H1 (cell line): Measurements from ENCODE around the gene AGAP1. TPM values are rescaled to one million over a fixed set of nuclear protein-coding genes. Genes with fewer than 3 reads are reported as not detected.

ENCODE experiments used
- CTCF ChIA-PET: fragments of 300-600 bp; sonication (Branson Sonifier 250); formaldehyde crosslinking; loops from one replicate; lab custom pipeline; 2021; ENCODE audit not compliant: partially characterized antibody; lab: Charles Lee
- POLR2A ChIA-PET: fragments of 300-600 bp; sonication (Branson Sonifier 250); formaldehyde crosslinking; loops from one replicate; lab custom pipeline; 2021; ENCODE audit warnings: inconsistent platforms; ENCODE audit not compliant: partially characterized antibody; lab: Charles Lee
- DNase-seq, 2 experiments: peaks; one replicate each; pipeline versions ENCODE4 v3.0.0 to v3.0.0-alpha.2; 2010 to 2022; ENCODE audit warnings: low spot score in 2 of 2, low read depth in 1 of 2, mixed read lengths in 1 of 2
- FAIRE-seq: peaks from 2 replicates; lab custom pipeline; 2011; peaks lifted over from hg19 to GRCh38; lab: Jason Lieb, UNC
- H2AFZ ChIP-seq: 2 replicates; pipeline ENCODE4 v1.8.1; 2012; ENCODE audit warnings: low read length, inconsistent platforms
- H2AK5ac ChIP-seq: 2 replicates; pipeline ENCODE4 v1.6.1; 2013; ENCODE audit warnings: low read depth, low read length
- H2BK120ac ChIP-seq: replicated peaks from 2 replicates; pipeline ENCODE3; 2013; ENCODE audit warnings: low read depth, low read length, inconsistent platforms
- H2BK12ac ChIP-seq: 2 replicates; pipeline ENCODE4 v1.6.1; 2013; ENCODE audit warnings: low read depth, low read length
- H2BK15ac ChIP-seq: 2 replicates; pipeline ENCODE4 v1.6.1; 2013; ENCODE audit warnings: low read length
- H2BK20ac ChIP-seq: 2 replicates; pipeline ENCODE4 v1.6.1; 2013; ENCODE audit warnings: low read length
- H2BK5ac ChIP-seq: 2 replicates; pipeline ENCODE4 v1.6.1; 2013; ENCODE audit warnings: low read depth, low read length
- H3K14ac ChIP-seq: 2 replicates; pipeline ENCODE4 v1.6.1; 2013; ENCODE audit warnings: inconsistent platforms; ENCODE audit not compliant: insufficient read length
- H3K18ac ChIP-seq: 2 replicates; pipeline ENCODE4 v1.6.1; 2013; ENCODE audit warnings: low read length; ENCODE audit errors: extremely low read depth
- H3K23ac ChIP-seq: 2 replicates; pipeline ENCODE4 v1.6.1; 2013; ENCODE audit warnings: inconsistent platforms; ENCODE audit not compliant: insufficient read length
- H3K23me2 ChIP-seq: 2 replicates; pipeline ENCODE4 v1.6.1; 2013; ENCODE audit warnings: low read depth, low read length
- H3K27ac ChIP-seq: 2 replicates; pipeline ENCODE4 v1.6.1; 2011; ENCODE audit warnings: low read depth, low read length, inconsistent platforms
- H3K27me3 ChIP-seq, 4 experiments: replicated peaks in 1 of 4; 1 replicate in 1 of 4; 2 replicates in 3 of 4; pipeline versions ENCODE4 v1.6.1 to v1.8.1; 2011 to 2013; ENCODE audit warnings: low read length in 3 of 4, mild to moderate bottlenecking in 3 of 4, inconsistent platforms in 2 of 4, mixed read lengths in 2 of 4, moderate library complexity in 1 of 4; ENCODE audit not compliant: control insufficient read depth in 3 of 4, insufficient read depth in 3 of 4; ENCODE audit errors: extremely low read depth in 1 of 4
- H3K36me3 ChIP-seq, 4 experiments: 2 replicates each; pipeline versions ENCODE4 v1.6.1 to v1.8.1; 2011 to 2013; ENCODE audit warnings: mild to moderate bottlenecking in 4 of 4, low read length in 3 of 4, moderate library complexity in 2 of 4, control low read depth in 1 of 4, inconsistent platforms in 1 of 4; ENCODE audit not compliant: insufficient read depth in 4 of 4, control insufficient read depth in 2 of 4
- H3K4ac ChIP-seq: replicated peaks from 2 replicates; pipeline ENCODE3; 2013; ENCODE audit warnings: low read length, low read depth, mixed read lengths, inconsistent platforms; ENCODE audit not compliant: insufficient read length
- H3K4me1 ChIP-seq, 4 experiments: replicated peaks in 1 of 4; 1 replicate in 1 of 4; 2 replicates in 3 of 4; pipeline versions ENCODE4 v1.6.1 to v1.8.1; 2011 to 2013; ENCODE audit warnings: low read length in 3 of 4, inconsistent platforms in 2 of 4, mixed read lengths in 1 of 4; ENCODE audit not compliant: insufficient read depth in 4 of 4, control insufficient read depth in 3 of 4
- H3K4me2 ChIP-seq, 2 experiments: 2 replicates each; pipeline versions ENCODE4 v1.6.1 to v1.8.1; 2011 to 2013; ENCODE audit warnings: low read depth in 2 of 2, low read length in 2 of 2, control low read depth in 1 of 2, inconsistent platforms in 1 of 2, mild to moderate bottlenecking in 1 of 2; ENCODE audit not compliant: insufficient read depth in 1 of 2
- H3K4me3 ChIP-seq, 4 experiments: fragments of 200-600, 300-600 bp in 1 of 4; sonication (generic), shearing (Covaris generic), sonication (Bioruptor Twin) in 1 of 4; 2 replicates each; pipeline versions ENCODE4 v1.5.1 to v1.8.1; 2011 to 2016; ENCODE audit warnings: low read length in 4 of 4, low read depth in 3 of 4, control low read depth in 2 of 4, inconsistent platforms in 2 of 4, mild to moderate bottlenecking in 2 of 4, mixed read lengths in 1 of 4, moderate library complexity in 1 of 4; ENCODE audit not compliant: insufficient read depth in 2 of 4; ENCODE audit errors: extremely low read depth in 1 of 4
- H3K56ac ChIP-seq: replicated peaks from 2 replicates; pipeline ENCODE3; 2013; ENCODE audit warnings: low read depth, mild to moderate bottlenecking, mixed read lengths, low read length, inconsistent platforms; ENCODE audit not compliant: insufficient read length
- H3K79me1 ChIP-seq: 2 replicates; pipeline ENCODE4 v1.6.1; 2013; ENCODE audit warnings: low read depth, low read length, control low read depth
- H3K79me2 ChIP-seq, 2 experiments: 2 replicates each; pipeline versions ENCODE4 v1.6.1 to v1.8.1; 2012 to 2013; ENCODE audit warnings: low read length in 2 of 2, mild to moderate bottlenecking in 2 of 2, inconsistent platforms in 1 of 2; ENCODE audit not compliant: insufficient read depth in 2 of 2, control insufficient read depth in 1 of 2
- H3K9ac ChIP-seq, 4 experiments: replicated peaks in 1 of 4; 1 replicate in 1 of 4; 2 replicates in 3 of 4; pipeline versions ENCODE4 v1.6.1 to v1.8.1; 2011 to 2013; ENCODE audit warnings: low read depth in 3 of 4, low read length in 3 of 4, control low read depth in 2 of 4, mild to moderate bottlenecking in 2 of 4, moderate library complexity in 2 of 4, inconsistent platforms in 1 of 4; ENCODE audit errors: extremely low read depth in 1 of 4
- H3K9me3 ChIP-seq, 2 experiments: 2 replicates each; pipeline versions ENCODE4 v1.6.1 to v1.8.1; 2012 to 2013; ENCODE audit warnings: mild to moderate bottlenecking in 2 of 2, moderate library complexity in 2 of 2, control low read depth in 1 of 2, inconsistent platforms in 1 of 2, low read depth in 1 of 2, low read length in 1 of 2, mixed read lengths in 1 of 2; ENCODE audit not compliant: insufficient read depth in 2 of 2
- H4K20me1 ChIP-seq, 2 experiments: replicated peaks in 1 of 2; 2 replicates each; pipeline versions ENCODE3 to v1.8.1; 2011 to 2013; ENCODE audit warnings: inconsistent platforms in 2 of 2, low read length in 2 of 2, mild to moderate bottlenecking in 1 of 2; ENCODE audit not compliant: insufficient read depth in 2 of 2, control insufficient read depth in 1 of 2
- H4K5ac ChIP-seq: 2 replicates; pipeline ENCODE4 v1.6.1; 2013; ENCODE audit warnings: low read length, low read depth, mixed read lengths, inconsistent platforms; ENCODE audit not compliant: insufficient read length
- H4K8ac ChIP-seq: 2 replicates; pipeline ENCODE4 v1.8.0; 2013; ENCODE audit warnings: mild to moderate bottlenecking, moderate library complexity, low read length, inconsistent platforms; ENCODE audit not compliant: insufficient read depth; ENCODE audit errors: extremely low read depth
- H4K91ac ChIP-seq: replicated peaks from 2 replicates; pipeline ENCODE3; 2013; ENCODE audit warnings: low read length, mixed read lengths, inconsistent platforms; ENCODE audit not compliant: insufficient read length
- BRCA1 ChIP-seq: IDR thresholded peaks from 2 replicates; pipeline ENCODE4 v1.6.1; 2012; ENCODE audit warnings: low read depth, low read length, improper control_type of control experiment
- CHD1 ChIP-seq: IDR thresholded peaks from 2 replicates; pipeline ENCODE4 v1.6.1; 2012; ENCODE audit warnings: low read depth, low read length, improper control_type of control experiment
- CTBP2 ChIP-seq: IDR thresholded peaks from 2 replicates; pipeline ENCODE4 v1.7.0; 2011; ENCODE audit warnings: borderline replicate concordance, mild to moderate bottlenecking, moderate library complexity, mixed read lengths, low read length; ENCODE audit not compliant: insufficient read depth, insufficient read length
- CTCF ChIP-seq, 3 experiments: IDR thresholded peaks; 1 replicate in 2 of 3; 2 replicates in 1 of 3; pipeline versions ENCODE4 v1.5.1 to v1.6.1; 2011; ENCODE audit warnings: low read length in 3 of 3, mild to moderate bottlenecking in 3 of 3, inconsistent platforms in 2 of 3, low read depth in 1 of 3, moderate library complexity in 1 of 3; ENCODE audit not compliant: insufficient read depth in 1 of 3; ENCODE audit errors: control extremely low read depth in 1 of 3
- GTF2F1 ChIP-seq: IDR thresholded peaks from 2 replicates; pipeline ENCODE4 v1.6.1; 2012; ENCODE audit warnings: low read depth, low read length, improper control_type of control experiment, borderline replicate concordance
- KDM5A ChIP-seq: fragments of 200-600 bp; IDR thresholded peaks from 2 replicates; pipeline ENCODE4 v1.7.1; 2012; ENCODE audit warnings: mild to moderate bottlenecking, low read length, inconsistent platforms, mixed read lengths
- POLR2A ChIP-seq, 2 experiments: IDR thresholded peaks; 1 replicate in 1 of 2; 2 replicates in 1 of 2; pipeline ENCODE4 v1.6.1; 2011; ENCODE audit warnings: low read depth in 2 of 2, low read length in 2 of 2, mild to moderate bottlenecking in 2 of 2; ENCODE audit errors: control extremely low read depth in 1 of 2
- SIX5 ChIP-seq: IDR thresholded peaks from 2 replicates; pipeline ENCODE4 v1.6.1; 2011; ENCODE audit warnings: mild to moderate bottlenecking, low read depth, low read length
- TAF1 ChIP-seq: IDR thresholded peaks from 2 replicates; pipeline ENCODE4 v1.6.1; 2011; ENCODE audit warnings: mild to moderate bottlenecking, low read depth, low read length
- TBP ChIP-seq: IDR thresholded peaks from 2 replicates; pipeline ENCODE4 v1.6.1; 2011; ENCODE audit warnings: low read depth, low read length, improper control_type of control experiment
- YY1 ChIP-seq: IDR thresholded peaks from 2 replicates; pipeline ENCODE4 v1.6.1; 2011; ENCODE audit warnings: low read depth, mild to moderate bottlenecking, low read length
- WGBS, 2 experiments: shearing (Covaris generic) in 1 of 2; methylation state at CpG; one replicate each; pipeline versions ENCODE4 v1.1.6 to v1.1.7; 2013 to 2015; ENCODE audit warnings: low lambda C conversion rate in 2 of 2, mixed read lengths in 2 of 2, inconsistent platforms in 1 of 2, low coverage in 1 of 2, missing lambda C conversion rate in 1 of 2; ENCODE audit not compliant: insufficient replicate concordance in 2 of 2, insufficient coverage in 1 of 2, insufficient read length in 1 of 2; ENCODE audit errors: extremely low coverage in 1 of 2, missing lambda C conversion rate in 1 of 2; 5-methylcytosine and 5-hydroxymethylcytosine counted together
- polyA plus RNA-seq, 7 experiments: library from polyadenylated mRNA; depleted of rRNA in 3 of 7; stranded (reverse) in 5 of 7; unstranded in 2 of 7; fragments of >200 nt in 5 of 7; fragments of 200-250 nt in 2 of 7; gene quantifications; 1 replicate in 5 of 7; 2 replicates in 1 of 7; 4 replicates in 1 of 7; pipeline versions ENCODE4 v1.2.1 to v1.2.3, GENCODE V29; 2011 to 2013; ENCODE audit warnings: missing spikeins in 2 of 7, mixed read lengths in 2 of 7
- total RNA-seq: library from RNA; stranded (reverse); fragmentation: NEBNext Ultra II Directional; extraction: Animal tissue kit (Norgen Biotek cat#: 25700); gene quantifications from 2 replicates; pipeline ENCODE4 v1.2.1, GENCODE V29; 2021
- TF ChIP-seq, protein P1 (sequence below): IDR thresholded peaks from 2 replicates; pipeline ENCODE4 v1.6.1; 2011; ENCODE audit warnings: low read length, improper control_type of control experiment

Gene AGAP1
- total and polyA plus RNA-seq, 2 of the 8 experiments (the other 6 are each of a cell fraction or from before 2014, with no cell fraction given): 18.1 to 39.4 TPM

DNA sequence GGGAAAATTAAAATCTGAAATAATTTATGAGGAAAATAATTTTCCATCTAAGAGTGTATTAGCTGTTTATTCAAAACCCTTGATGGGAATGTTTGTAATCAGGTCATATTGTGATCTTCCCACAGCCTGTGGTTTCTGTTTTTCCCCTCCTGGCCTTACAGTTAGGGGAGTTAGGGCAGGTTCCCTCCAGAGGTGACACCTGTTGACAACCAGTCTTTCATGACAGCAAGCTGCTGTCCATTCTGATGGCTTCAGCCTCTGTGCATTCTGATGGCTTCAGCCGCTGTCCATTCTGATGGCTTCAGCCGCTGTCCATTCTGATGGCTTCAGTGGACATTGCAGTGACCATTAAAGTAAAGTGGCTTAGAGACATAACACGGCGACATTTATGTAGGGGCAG is 346.1 kb downstream of the AGAP1 start:
- Histone ChIP-seq H3K4me1 (peaks cover 0 to 6% (median 2%) of the 10 kb centered on the region in 4 experiments; a peak in 4 of 7 replicates), H4K5ac (no peak overlapping the region), H3K4me2 (no peak overlapping the region), H4K20me1 (peaks cover 0 to 2% of the 10 kb centered on the region in 2 experiments), H3K4me3 (no peak overlapping the region), H3K27ac (no peak overlapping the region), H3K56ac (no peak overlapping the region), H3K23ac (no peak overlapping the region), H2AK5ac (no peak overlapping the region), H3K18ac (no peak overlapping the region), H3K14ac (no peak overlapping the region), H3K9me3 (no peaks in the 10 kb centered on the region), H3K23me2 (no peaks in the 10 kb centered on the region), H2BK20ac (no peak overlapping the region), H4K91ac (no peak overlapping the region), H2BK5ac (no peak overlapping the region), H3K79me2 (no peaks in the 10 kb centered on the region), H3K27me3 (no peaks in the 10 kb centered on the region), H4K8ac (no peak overlapping the region), H3K36me3 (no peaks in the 10 kb centered on the region), H2AFZ (no peak overlapping the region), H2BK120ac (no peak overlapping the region), H2BK15ac (no peak overlapping the region), H3K79me1 (no peaks in the 10 kb centered on the region), H3K4ac (no peak overlapping the region), H3K9ac (no peak overlapping the region), H2BK12ac (no peak overlapping the region)
- ChIA-PET CTCF (interaction anchor here (1.1 kb wide), 1 partner anchor 8 kb away, joined by 3 read pairs; no protein-coding TSS in a partner anchor), POLR2A (no interaction called here)
- DNase-seq (no peak), FAIRE-seq (no peak)
- WGBS, 2 experiments: 96% methylated on average over 4 of the region's 4 CpGs; no CpG with 5 or more reads in 1 of the 2 experiments
- TF ChIP-seq GTF2F1 (no peak), CHD1 (no peak), YY1 (no peak), KDM5A (no peak), BRCA1 (no peak), TAF1 (no peak), TBP (no peak), SIX5 (no peak), POLR2A (IDR thresholded peaks at IDR 0.05; ENCODE audit: control extremely low read depth in 1 of 2, low read depth in 2 of 2, low read length in 2 of 2) (no peak), CTCF (IDR thresholded peaks at IDR 0.05; ENCODE audit: control extremely low read depth in 1 of 3, insufficient read depth in 1 of 3, low read depth in 1 of 3, low read length in 3 of 3) (no peak), CTBP2 (no peak)
- TF ChIP-seq, protein P1, sequence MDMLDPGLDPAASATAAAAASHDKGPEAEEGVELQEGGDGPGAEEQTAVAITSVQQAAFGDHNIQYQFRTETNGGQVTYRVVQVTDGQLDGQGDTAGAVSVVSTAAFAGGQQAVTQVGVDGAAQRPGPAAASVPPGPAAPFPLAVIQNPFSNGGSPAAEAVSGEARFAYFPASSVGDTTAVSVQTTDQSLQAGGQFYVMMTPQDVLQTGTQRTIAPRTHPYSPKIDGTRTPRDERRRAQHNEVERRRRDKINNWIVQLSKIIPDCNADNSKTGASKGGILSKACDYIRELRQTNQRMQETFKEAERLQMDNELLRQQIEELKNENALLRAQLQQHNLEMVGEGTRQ: no peak
